PC-3 (cell line): Measurements from ENCODE around the gene F12. TPM values are rescaled to one million over a fixed set of nuclear protein-coding genes. Genes with fewer than 3 reads are reported as not detected.

ENCODE experiments used
- ATAC-seq: fragments of 200-7000 bp; cut with Tn5 transposase; 2 replicates; pipeline ENCODE4 v1.9.1; 2020; ENCODE audit warnings: mild to moderate bottlenecking, moderate library complexity
- BruUV-seq: library from RNA; stranded (reverse); fragments of 400-500 nt; replicated peaks from 2 replicates; lab custom pipeline; 2021; lab: Mats Ljungman, UMichigan
- CTCF ChIA-PET: fragments of 300-600 bp; sonication (Branson Sonifier 250); formaldehyde crosslinking; loops from one replicate; lab custom pipeline; 2022; ENCODE audit warnings: antibody characterized with exemption; lab: Charles Lee
- POLR2A ChIA-PET: fragments of 300-600 bp; sonication (Branson Sonifier 250); formaldehyde crosslinking; loops from one replicate; lab custom pipeline; 2022; ENCODE audit warnings: antibody characterized with exemption; ENCODE audit not compliant: unreplicated experiment; lab: Charles Lee
- DNase-seq: peaks from one replicate; pipeline ENCODE4 v3.0.0-alpha.2; 2015
- H2AFZ ChIP-seq: fragments of 300-600 bp; sonication (generic); 2 replicates; pipeline ENCODE4 v1.6.0; 2016; ENCODE audit warnings: antibody characterized with exemption, low read length
- H3F3A ChIP-seq: fragments of 300-600 bp; sonication (generic); one replicate; pipeline ENCODE4 v1.6.0; 2017; ENCODE audit warnings: antibody characterized with exemption, low read length, control low read depth, mild to moderate bottlenecking; ENCODE audit not compliant: unreplicated experiment
- H3K27ac ChIP-seq: fragments of 300-600 bp; sonication (generic); 2 replicates; pipeline ENCODE4 v1.5.1; 2016; ENCODE audit warnings: mild to moderate bottlenecking, low read length
- H3K27me3 ChIP-seq: fragments of 300-600 bp; sonication (generic); 2 replicates; pipeline ENCODE4 v1.6.1; 2016; ENCODE audit warnings: low read length, mixed read lengths
- H3K36me3 ChIP-seq: fragments of 300-600 bp; sonication (generic); 2 replicates; pipeline ENCODE4 v1.6.1; 2016; ENCODE audit warnings: low read depth, mixed run types, low read length, mixed read lengths
- H3K4me1 ChIP-seq: fragments of 300-600 bp; sonication (generic); 2 replicates; pipeline ENCODE4 v1.5.1; 2016; ENCODE audit warnings: low read length; ENCODE audit not compliant: insufficient read depth
- H3K4me2 ChIP-seq: fragments of 300-600 bp; sonication (generic); 2 replicates; pipeline ENCODE4 v1.6.0; 2016; ENCODE audit warnings: low read length
- H3K4me3 ChIP-seq: fragments of 300-600 bp; sonication (generic); 2 replicates; pipeline ENCODE4 v1.5.1; 2016; ENCODE audit warnings: mild to moderate bottlenecking, low read length, mixed read lengths
- H3K79me2 ChIP-seq: fragments of 300-600 bp; sonication (generic); 2 replicates; pipeline ENCODE4 v1.6.1; 2017; ENCODE audit warnings: low read length, mixed read lengths
- H3K9ac ChIP-seq: fragments of 300-600 bp; sonication (generic); 2 replicates; pipeline ENCODE4 v1.6.0; 2016; ENCODE audit warnings: mild to moderate bottlenecking, low read length
- H3K9me2 ChIP-seq: fragments of 300-600 bp; sonication (generic); replicated peaks from 2 replicates; pipeline ENCODE4 v1.6.1; 2016; ENCODE audit warnings: mixed run types, low read length, mixed read lengths
- H3K9me3 ChIP-seq: fragments of 300-600 bp; sonication (generic); 2 replicates; pipeline ENCODE4 v1.6.1; 2016; ENCODE audit warnings: low read length, mixed read lengths
- H4K20me1 ChIP-seq: fragments of 300-600 bp; sonication (generic); 2 replicates; pipeline ENCODE4 v1.6.1; 2016; ENCODE audit warnings: low read length, mixed read lengths
- EZH2 ChIP-seq: fragments of 300-600 bp; sonication (generic); IDR thresholded peaks from one replicate; pipeline ENCODE4 v1.6.1; 2017; ENCODE audit warnings: antibody characterized with exemption, mild to moderate bottlenecking, low read length; ENCODE audit not compliant: unreplicated experiment
- EZH2phosphoT487 ChIP-seq: fragments of 300-600 bp; sonication (generic); IDR thresholded peaks from 2 replicates; pipeline ENCODE4 v1.6.1; 2018; ENCODE audit warnings: mild to moderate bottlenecking, antibody characterized with exemption, low read length, borderline replicate concordance
- intact Hi-C: fragments of 100-400 bp; cut with micrococcal nuclease; formaldehyde crosslinking; loops from 2 replicates; pipeline ENCODE4 v1.9.0; 2023
- total RNA-seq: library from RNA; depleted of rRNA; stranded (reverse); fragments of >200 nt; gene quantifications from 2 replicates; pipeline ENCODE4 v1.2.3, GENCODE V29; 2014
- TF ChIP-seq, protein P1 (sequence below): fragments of 300-600 bp; sonication (generic); conservative IDR thresholded peaks from 2 replicates; pipeline ENCODE4 v1.5.1; 2017; ENCODE audit warnings: antibody characterized with exemption, low read depth, mild to moderate bottlenecking, low read length

F12 gene
- total RNA-seq, 1 experiment from 2014 or later: 36.8 TPM

DNA sequence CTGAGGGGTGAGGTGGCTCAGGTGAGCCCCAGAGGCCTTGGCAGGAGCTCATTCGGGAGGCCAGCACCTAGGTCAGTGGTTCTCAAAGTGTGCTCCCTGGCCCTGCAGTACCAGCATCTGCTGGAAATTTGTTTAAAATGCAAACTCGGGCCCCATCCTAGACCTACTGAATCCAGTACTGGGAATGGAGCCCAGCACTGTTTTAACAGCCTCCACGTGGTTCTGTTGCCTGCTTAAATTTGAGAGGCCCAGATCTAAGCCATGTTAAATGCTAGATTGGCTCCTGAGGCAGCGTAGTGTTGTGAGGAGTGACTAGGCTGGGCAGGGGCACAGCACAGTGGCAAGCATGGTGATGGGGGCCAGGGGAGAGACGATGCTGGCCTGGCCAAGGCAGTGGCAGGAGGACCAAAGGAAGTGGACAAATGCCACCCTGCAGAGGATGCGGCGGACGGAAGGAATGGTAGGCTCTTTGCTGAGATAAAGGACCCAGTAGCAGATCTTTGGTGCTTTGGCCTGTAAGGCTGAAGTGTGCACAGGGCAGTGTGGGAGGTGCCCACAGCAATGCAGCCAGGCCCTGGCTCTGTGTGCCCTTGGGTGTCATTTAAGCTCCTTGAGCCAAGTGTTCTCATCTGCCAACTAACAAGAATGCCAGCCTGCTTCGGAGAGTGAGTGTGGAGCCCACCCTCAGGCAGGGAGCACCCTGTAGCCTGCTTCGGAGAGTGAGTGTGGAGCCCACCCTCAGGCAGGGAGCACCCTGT is 41.5 kb upstream of the F12 start:
- BruUV-seq: no TSS peak
- no peak for TF ChIP-seq EZH2
- TF ChIP-seq, protein P1, sequence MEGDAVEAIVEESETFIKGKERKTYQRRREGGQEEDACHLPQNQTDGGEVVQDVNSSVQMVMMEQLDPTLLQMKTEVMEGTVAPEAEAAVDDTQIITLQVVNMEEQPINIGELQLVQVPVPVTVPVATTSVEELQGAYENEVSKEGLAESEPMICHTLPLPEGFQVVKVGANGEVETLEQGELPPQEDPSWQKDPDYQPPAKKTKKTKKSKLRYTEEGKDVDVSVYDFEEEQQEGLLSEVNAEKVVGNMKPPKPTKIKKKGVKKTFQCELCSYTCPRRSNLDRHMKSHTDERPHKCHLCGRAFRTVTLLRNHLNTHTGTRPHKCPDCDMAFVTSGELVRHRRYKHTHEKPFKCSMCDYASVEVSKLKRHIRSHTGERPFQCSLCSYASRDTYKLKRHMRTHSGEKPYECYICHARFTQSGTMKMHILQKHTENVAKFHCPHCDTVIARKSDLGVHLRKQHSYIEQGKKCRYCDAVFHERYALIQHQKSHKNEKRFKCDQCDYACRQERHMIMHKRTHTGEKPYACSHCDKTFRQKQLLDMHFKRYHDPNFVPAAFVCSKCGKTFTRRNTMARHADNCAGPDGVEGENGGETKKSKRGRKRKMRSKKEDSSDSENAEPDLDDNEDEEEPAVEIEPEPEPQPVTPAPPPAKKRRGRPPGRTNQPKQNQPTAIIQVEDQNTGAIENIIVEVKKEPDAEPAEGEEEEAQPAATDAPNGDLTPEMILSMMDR: no peak
- TF ChIP-seq EZH2phosphoT487: no peak
- no peaks in the 10 kb centered on the region for H4K20me1 ChIP-seq
- ChIA-PET CTCF (no interaction called here), POLR2A (interaction anchor here (1.0 kb wide), 1 partner anchor 25 kb away, joined by 16 read pairs; the partner anchor contains the start of gene GRK6)
- peaks cover 7% of the 10 kb centered on the region for H3F3A ChIP-seq
- H3K9me2 ChIP-seq: no peaks in the 10 kb centered on the region
- no peak overlapping the region for H3K27ac ChIP-seq
- DNase-seq: no peak
- H3K27me3 ChIP-seq: no peaks in the 10 kb centered on the region
- peaks cover 33% of the 10 kb centered on the region for H3K4me1 ChIP-seq
- no peak overlapping the region for H3K4me3 ChIP-seq
- no peak overlapping the region for H2AFZ ChIP-seq
- no peak overlapping the region for H3K9ac ChIP-seq
- H3K4me2 ChIP-seq: no peak overlapping the region
- no peak for ATAC-seq
- H3K79me2 ChIP-seq: peaks cover 26% of the 10 kb centered on the region
- no peaks in the 10 kb centered on the region for H3K36me3 ChIP-seq
- no peaks in the 10 kb centered on the region for H3K9me3 ChIP-seq
- intact Hi-C loops: no loop called here

- POLR2A ChIA-PET: interaction anchor here (0.5 kb wide), 1 partner anchor 23 kb away, joined by 10 read pairs; the partner anchor contains the start of gene GRK6
- no peaks in the 10 kb centered on the region for H4K20me1 ChIP-seq
Measured at GRCh38 chr5:177449140-177450061, 40.0 kb upstream of the F12 start.

More at GRCh38 chr5:177449140-177450061, 40.0 kb upstream of the F12 start:
- Histone ChIP-seq H3K27me3 (no peaks in the 10 kb centered on the region), H3K79me2 (peaks cover 41% of the 10 kb centered on the region), H3K9me2 (no peaks in the 10 kb centered on the region), H2AFZ (no peak overlapping the region), H3F3A (peaks cover 7% of the 10 kb centered on the region), H3K9me3 (no peaks in the 10 kb centered on the region), H3K4me2 (no peak overlapping the region), H3K36me3 (no peaks in the 10 kb centered on the region), H3K4me1 (peaks cover 31% of the 10 kb centered on the region), H3K9ac (no peak overlapping the region), H3K27ac (no peak overlapping the region), H3K4me3 (no peak overlapping the region)
- CTCF ChIA-PET: no interaction called here
- BruUV-seq: no TSS peak
- intact Hi-C loops: no loop called here
- no peak for ATAC-seq
- no peak for DNase-seq
- TF ChIP-seq EZH2phosphoT487 (no peak), EZH2 (no peak)
- TF ChIP-seq, protein P1: no peak
